NOMO-1 (cell line): ENCODE data around the gene CDKN1C.

Source experiments
- DNase-seq, 2 experiments: peaks; one replicate each; lab custom pipeline; 2025; ENCODE audit not compliant: unreplicated experiment in 2 of 2; lab: John Stamatoyannopoulos, UW

Gene CDKN1C

GRCh38 chr11:2848497-2848896, 37.1 kb downstream of the CDKN1C start:
- DNase-seq, result no peak

GRCh38 chr11:2847561-2847960, 38.0 kb downstream of the CDKN1C start:
- no peak for DNase-seq

GRCh38 chr11:2846470-2846869, 39.1 kb downstream of the CDKN1C start:
- no peak for DNase-seq

GRCh38 chr11:2846056-2846455, 39.5 kb downstream of the CDKN1C start:
- no peak for DNase-seq

GRCh38 chr11:2844996-2845395, 40.6 kb downstream of the CDKN1C start:
- no peak for DNase-seq

GRCh38 chr11:2844116-2844842, 41.3 kb downstream of the CDKN1C start:
- DNase-seq, result no peak

- no peak for DNase-seq
These were observed 42.0 kb downstream of the CDKN1C start for GRCh38 chr11:2843551-2843950.

- no peak for DNase-seq
These were observed 42.7 kb downstream of the CDKN1C start for GRCh38 chr11:2842876-2843275.

GRCh38 chr11:2841411-2842190, 44.0 kb downstream of the CDKN1C start:
- no peak for DNase-seq

GRCh38 chr11:2839395-2839943, 46.1 kb downstream of the CDKN1C start:
- DNase-seq, result no peak

GRCh38 chr11:2838676-2839294, 46.8 kb downstream of the CDKN1C start:
- no peak for DNase-seq

GRCh38 chr11:2838091-2838490, 47.5 kb downstream of the CDKN1C start:
- DNase-seq, result no peak

- DNase-seq, result no peak
These were observed 47.9 kb downstream of the CDKN1C start for GRCh38 chr11:2837651-2838050.

GRCh38 chr11:2837096-2837601, 48.4 kb downstream of the CDKN1C start:
- no peak for DNase-seq

- DNase-seq, result no peak
These were observed 49.1 kb downstream of the CDKN1C start for GRCh38 chr11:2836315-2837095.

GRCh38 chr11:2835751-2836150, 49.8 kb downstream of the CDKN1C start:
- DNase-seq, result no peak

GRCh38 chr11:2835296-2835695, 50.3 kb downstream of the CDKN1C start:
- DNase-seq, result no peak

- DNase-seq, result no peak
These were observed 50.9 kb downstream of the CDKN1C start for GRCh38 chr11:2834503-2835273.

- DNase-seq, result no peak
These were observed 51.7 kb downstream of the CDKN1C start for GRCh38 chr11:2833716-2834502.
